Coronary artery (tissue), 2 donors: ENCODE results near the gene PCGF2.

Experiments used
- DNase-seq: peaks from one replicate; pipeline ENCODE4 v3.0.0-alpha.2; 2017; ENCODE audit warnings: low spot score
- H3K27ac ChIP-seq, 2 donors: fragments of 200-600 bp; sonication (generic); one replicate each; pipeline ENCODE4 v1.5.1; 2016 to 2019
- H3K4me3 ChIP-seq: fragments of 200-600 bp; sonication (generic); 2 replicates; pipeline ENCODE4 v1.5.1; 2016; ENCODE audit warnings: mild to moderate bottlenecking, moderate library complexity
- CTCF ChIP-seq: fragments of 200-600 bp; sonication (generic); IDR thresholded peaks from one replicate; pipeline ENCODE4 v1.5.1; 2019; ENCODE audit warnings: antibody characterized with exemption

Gene PCGF2

DNA sequence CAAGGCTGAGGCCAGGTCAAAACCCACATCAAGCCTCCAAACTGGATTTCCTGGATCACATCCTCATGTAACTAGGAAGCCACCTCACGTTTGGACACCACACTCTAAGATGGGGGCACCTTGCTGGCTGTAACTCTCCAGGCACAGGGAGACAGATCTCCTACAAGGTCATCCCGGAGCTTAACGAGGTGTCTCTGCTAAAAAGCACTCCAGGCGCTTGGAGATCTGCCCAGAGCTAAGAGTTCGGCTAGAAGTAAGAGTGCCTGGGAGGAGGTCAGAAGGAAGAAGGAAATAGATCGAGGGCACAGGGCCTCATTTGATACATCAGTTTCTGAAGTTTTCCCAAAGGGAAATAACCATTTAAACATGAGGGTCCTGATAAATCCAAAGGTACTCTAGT lies 20.3 kb upstream of the PCGF2 start:
- Histone ChIP-seq H3K4me3 (no peak overlapping the region), H3K27ac (no peak overlapping the region)
- DNase-seq = no peak
- no peak for TF ChIP-seq CTCF

DNA sequence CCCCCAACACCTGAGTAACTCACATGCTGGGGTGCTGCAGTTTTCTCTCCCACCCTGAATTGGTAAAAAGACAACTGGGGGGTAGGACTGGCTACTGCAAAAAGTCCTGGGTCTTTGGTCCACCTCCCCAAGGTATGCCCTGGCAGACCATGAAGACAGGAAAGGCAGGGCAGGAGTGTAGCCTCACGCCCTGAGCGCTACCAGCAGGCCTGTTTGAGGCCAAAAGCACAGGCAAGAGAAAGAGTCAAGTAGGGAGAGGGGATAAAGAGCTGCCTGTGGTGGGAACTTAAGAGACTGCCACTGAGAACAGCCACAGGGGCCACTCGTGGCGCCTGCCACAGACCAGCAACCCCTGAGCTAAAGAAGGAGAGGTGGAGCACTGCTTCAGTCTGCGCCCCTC lies 18.2 kb upstream of the PCGF2 start:
- no peak for DNase-seq
- TF ChIP-seq CTCF = no peak
- H3K27ac ChIP-seq = no peak overlapping the region
- H3K4me3 ChIP-seq = no peak overlapping the region

GRCh38 chr17:38762231-38762630 lies 14.1 kb upstream of the PCGF2 start:
- H3K4me3 ChIP-seq = no peak overlapping the region
- no peak for DNase-seq
- H3K27ac ChIP-seq = no peak overlapping the region
- no peak for TF ChIP-seq CTCF

DNA sequence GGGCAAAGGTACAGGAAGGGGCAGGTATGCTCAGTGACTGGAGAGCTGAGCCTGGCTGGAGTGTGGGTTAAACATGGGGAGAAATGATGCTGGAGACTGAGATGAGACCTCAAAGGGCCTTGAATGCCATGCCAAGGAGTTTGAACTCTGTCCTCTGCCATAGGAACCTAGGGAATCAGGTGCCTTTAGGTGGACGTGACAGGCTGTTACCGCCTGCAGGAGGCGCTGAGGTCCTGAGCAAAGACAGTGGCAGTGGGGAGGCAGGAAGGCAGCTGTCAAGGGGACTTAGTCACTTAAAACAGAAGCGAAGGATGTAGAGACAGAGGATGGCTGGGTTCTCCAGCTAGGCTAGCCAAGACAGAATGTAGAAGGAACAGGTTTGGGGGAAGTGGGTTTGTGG lies 13.5 kb upstream of the PCGF2 start:
- Histone ChIP-seq H3K27ac (no peak overlapping the region), H3K4me3 (no peak overlapping the region)
- no peak for TF ChIP-seq CTCF
- DNase-seq = no peak

DNA sequence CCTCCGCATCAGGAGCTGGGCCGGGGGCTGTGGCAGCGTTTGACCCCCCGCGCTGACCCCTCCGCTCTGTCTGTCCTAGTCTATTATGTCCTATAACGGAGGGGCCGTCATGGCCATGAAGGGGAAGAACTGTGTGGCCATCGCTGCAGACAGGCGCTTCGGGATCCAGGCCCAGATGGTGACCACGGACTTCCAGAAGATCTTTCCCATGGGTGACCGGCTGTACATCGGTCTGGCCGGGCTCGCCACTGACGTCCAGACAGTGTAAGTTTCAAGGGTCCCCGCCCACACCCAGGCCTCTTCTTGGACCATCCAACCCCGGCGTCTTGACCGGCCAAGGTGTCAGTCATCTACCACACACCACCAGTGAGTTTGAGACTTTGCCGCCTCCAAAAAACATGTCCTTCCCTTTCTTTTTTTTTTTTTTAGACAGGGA lies 5.0 kb upstream of the PCGF2 start:
- H3K27ac ChIP-seq = peak overlapping the region; percentile 77 to 90
- no peak for TF ChIP-seq CTCF
- DNase-seq = no peak

GRCh38 chr17:38752308-38753070 lies 4.4 kb upstream of the PCGF2 start, which contains the start of gene PSMB3:
PSMB3 (plus strand) TSS chr17:38752741; CDS start chr17:38752827, 86 bp downstream.
- no peak for TF ChIP-seq CTCF
- Histone ChIP-seq H3K27ac (peak within 1 kb of the TSS; percentile 77 to 90), H3K4me3 (peak within 1 kb of the TSS; percentile 84)
- DNase-seq = peak; percentile 99

More for the DNA sequence above, 5.0 kb upstream of the PCGF2 start:
- peak overlapping the region; percentile 84 for H3K4me3 ChIP-seq

GRCh38 chr17:38751808-38752307 lies 3.7 kb upstream of the PCGF2 start:
- DNase-seq = peak; percentile 90
- Histone ChIP-seq H3K27ac (peak overlapping the region; percentile 77 to 90), H3K4me3 (peak overlapping the region; percentile 84)
- TF ChIP-seq CTCF = no peak
